Middle frontal gyrus (tissue), 1 donor: Measurements from ENCODE around the gene CFAP97.
"Not testable (repeated sequence)": the region's sequence is repeated elsewhere in the genome, so short reads cannot be mapped to it uniquely, and the experiment has no call there.

ENCODE experiments used
- DNase-seq: peaks from one replicate; pipeline ENCODE4 v3.0.0-alpha.2; 2015; ENCODE audit warnings: low spot score; ENCODE audit errors: extremely low spot score

The CFAP97 gene

DNA sequence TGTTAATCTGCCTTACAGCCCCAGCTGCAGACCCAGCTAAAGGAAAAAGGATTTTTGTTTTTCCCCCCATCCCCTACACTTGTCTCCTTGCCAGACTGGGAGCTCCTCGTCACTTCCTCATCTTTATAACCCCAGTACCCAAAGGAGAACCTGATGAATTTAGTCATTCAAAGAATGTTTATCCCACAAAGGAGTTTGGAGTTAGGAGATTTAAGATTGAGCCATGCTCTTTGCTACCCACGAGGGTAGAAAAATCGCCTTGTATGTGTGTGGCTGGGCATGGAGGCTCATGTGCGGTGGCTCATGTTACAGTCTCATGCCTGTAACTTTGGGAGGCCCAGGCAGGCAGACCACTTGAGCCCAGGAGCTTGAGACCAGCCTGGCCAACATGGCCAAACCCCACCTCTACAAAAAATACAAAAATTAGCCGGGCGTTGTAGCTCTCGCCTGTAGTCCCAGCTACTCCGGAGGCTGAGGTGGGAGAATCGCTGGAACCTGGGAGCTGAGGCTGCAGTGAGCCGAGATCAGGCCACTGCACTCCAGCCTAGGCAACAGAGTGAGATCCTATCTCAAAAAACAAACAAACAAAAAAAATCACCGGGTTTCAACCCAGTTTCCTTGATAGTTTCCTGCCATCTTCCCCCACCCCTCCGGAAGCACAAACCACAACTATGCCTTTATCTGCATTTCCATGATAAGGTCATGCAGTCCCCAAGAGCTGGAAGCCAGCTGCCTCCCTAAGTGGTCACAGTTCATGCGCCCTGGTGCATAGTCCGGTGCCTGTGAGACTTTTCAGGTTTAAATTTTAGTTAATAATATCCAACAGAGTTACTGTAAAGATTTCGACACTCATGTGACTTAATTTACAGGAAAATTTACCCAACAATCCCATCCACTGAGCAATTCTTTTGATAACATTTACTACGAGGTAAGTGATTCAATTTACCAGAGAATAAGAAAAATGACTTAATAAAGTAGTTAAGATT is 1.5 kb downstream of the CFAP97 start:
- no peak for DNase-seq

DNA sequence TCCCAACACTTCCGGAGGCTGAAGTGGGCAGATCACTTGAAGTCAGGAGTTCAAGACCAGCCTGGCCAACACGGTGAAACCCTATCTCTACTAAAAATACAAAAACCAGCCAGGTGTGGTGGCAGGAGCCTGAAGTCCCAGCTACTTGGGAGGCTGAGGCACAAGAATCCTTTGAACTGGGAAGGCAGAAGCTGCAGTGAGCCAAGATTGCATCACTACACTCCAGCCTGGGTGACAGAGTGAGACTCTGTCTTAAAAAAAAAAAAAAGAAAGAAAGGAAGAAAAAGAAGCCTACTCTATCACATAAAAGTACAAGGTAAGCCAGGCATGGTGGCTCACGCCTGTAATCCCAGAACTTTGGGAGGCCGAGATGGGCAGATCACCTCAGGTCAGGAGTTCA is 5.6 kb downstream of the CFAP97 start:
- DNase-seq: not testable (repeated sequence)

DNA sequence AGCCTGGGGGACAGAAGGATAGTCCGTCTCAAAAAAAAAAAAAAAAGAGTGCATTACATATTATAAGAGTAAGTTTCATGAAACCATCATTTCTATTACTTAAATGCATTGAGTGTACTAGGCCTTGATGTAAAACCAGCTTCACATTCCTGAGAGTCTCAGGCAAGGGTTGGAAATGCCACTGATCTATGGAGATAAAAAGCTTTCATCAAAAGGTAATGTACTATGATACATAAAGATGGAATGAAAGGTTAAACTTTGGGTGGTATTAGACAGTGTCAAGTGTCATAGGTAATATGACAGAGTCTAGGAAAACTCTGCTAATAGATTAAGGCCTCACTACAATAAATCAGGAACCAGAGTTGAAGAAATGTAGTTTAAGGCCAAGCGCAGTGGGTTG is 7.4 kb downstream of the CFAP97 start:
- DNase-seq: no peak

DNA sequence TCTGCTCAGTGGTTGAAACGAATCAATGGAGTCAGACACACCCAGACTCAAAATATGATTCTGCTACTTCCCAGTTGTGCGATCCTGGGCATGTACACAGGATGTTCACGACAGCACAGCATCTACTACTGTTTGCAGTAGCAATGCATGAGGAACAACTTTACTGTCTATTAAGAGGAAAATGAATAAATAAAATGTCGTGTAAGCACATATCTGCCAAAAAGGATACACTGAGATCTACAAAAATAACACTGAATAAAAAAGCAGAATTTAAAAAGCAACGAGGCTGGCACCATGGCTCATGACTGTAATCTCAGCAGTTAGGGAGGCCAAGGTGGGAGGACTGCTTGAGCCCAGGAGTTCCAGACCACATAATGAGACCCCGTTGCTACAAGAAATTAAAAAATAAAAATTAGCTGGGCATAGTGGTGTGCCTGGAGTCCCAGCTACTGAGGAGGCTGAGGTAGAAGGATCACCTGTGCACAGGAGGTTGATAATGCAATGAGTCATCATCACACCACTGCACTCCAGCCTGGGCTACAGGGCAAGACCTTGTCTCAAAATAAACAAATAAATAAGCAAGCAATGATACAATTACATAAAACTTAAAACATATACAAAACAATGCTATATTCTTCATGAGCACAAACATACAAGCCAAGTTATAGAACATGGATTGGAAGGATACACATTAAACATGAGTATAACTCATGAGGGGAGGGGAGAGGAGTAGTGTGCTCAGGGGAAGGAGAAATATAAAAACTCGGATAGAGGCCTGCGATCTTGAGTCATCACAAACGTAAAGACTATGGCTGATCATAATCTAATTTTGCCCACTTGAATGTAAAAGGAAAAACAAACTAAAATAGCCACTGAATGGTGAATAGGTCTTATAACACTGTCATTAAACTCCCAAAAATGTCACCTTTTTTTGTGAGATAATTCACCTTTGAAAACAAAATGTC is 8.6 kb downstream of the CFAP97 start:
- no peak for DNase-seq

DNA sequence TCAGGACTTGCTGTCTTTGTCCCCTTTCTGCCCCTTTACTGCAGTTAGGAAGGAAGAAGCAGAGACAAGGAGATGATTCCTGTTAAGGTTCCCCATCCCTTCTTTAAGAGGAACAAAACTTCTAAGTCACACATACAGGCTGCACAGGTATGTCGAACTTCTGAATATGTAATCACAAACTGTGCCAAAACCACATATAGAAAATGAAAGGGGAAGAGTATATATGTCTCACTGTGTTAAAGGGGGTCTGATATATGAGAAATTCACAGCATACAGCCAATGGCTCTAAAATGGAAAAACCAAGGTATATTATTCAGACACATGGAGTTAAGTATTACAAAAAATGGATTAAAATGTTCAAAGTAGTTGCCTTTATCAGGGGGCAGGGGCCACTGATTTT is 11.7 kb downstream of the CFAP97 start:
- no peak for DNase-seq

DNA sequence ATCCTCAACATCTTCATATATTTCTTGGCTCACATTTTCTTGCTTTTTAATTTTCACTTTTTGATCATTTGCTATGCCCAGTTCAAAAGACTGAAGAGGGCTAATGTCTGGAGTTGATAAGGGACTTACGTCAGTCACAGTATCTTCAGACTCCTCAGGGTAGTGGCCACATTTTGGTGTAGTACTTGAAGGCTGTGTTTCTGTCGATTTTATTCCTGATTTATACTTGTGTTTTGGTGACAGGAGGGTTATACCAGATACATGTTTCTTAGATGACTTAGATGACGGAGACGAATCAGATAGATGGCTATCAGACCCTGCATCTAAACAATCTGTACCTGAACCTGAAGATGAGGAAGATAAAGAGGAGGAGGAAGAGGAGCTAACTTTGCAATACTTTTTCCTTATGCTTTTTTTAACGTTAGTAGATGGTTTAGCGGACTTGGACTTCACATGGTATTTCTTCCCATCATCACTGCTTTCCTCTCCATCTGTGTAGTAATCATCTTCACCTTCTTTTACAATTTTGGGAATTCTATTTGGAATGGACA is 13.4 kb downstream of the CFAP97 start:
- no peak for DNase-seq

DNA sequence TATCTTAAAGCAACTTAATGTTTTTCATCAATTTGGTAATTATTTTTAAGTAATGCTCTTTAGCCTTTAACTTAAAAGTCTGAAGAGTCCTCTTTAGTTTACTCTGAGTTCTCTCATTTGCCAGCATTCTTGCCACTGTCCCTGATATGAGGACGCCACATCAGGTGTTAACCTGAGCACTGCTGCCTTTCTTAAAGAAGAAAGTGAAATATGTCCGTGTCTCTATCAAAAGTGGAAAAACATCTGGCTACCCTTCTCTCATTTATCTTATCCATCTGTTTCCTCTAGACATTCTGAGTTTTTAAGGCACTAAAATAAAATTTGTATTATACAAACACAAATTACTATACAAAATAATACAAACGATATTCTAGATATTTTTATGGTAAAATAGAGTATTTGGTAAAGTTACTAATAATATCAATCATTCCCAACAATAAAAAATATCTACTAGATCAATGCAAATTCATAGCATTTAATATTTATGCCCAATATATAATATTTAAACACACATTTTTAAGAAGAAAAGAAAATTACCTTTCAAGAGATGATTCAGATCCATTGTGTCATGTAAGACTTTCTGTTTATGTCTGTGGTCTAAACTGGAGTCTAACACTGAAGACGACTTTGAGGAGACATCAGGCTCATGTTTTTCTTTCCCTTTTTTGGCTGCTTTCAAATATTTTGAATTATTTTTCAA is 14.0 kb downstream of the CFAP97 start:
- no peak for DNase-seq

DNA sequence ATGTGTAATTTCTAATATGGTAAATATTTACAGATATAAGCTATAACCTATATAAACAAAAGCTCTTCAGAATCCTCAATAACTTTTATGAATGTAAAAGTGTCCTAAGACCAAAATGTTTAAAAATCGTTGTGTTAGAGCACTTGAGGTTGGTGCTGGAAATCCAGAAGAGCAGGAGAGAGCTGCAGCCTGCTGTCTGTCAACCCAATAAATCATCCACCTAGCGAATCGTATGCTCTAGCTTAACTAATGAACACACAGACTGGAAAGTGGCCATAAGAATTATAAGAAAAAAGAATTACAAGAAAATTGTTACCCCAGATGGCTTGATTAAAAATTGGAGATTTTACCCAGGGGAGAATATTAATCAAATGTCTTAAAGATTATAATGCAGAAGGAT is 17.0 kb downstream of the CFAP97 start:
- no peak for DNase-seq

DNA sequence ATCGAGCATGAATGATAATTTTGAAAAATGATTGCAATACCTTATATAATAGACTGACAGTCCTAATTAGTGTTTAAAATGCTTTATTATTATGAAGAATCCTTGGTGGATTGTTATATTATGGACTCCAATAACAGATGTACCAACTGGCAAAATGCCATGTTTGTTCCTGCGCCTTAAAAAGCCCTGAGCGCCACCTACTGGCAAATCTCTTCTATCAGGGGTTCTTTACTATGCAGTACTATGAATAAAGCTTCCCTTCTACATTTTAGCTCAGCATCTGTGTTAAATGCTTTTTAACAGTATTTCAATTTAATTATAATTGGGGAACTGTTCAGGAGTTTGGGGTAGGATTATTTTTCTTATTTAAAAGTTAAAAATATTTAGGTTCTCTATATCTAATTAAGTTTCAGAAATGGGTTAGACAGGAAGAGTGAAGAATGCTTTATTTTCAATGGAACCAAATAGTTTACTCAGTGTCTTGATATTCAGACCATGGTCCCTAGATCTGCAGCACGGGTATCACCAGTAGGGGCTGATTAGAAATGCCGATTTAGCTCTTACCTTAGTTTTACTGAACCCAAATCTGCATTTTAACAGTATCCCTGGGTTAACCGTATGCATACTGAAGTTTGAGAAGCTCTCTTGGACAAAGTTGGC is 20.0 kb downstream of the CFAP97 start:
- peak; percentile 80 for DNase-seq

DNA sequence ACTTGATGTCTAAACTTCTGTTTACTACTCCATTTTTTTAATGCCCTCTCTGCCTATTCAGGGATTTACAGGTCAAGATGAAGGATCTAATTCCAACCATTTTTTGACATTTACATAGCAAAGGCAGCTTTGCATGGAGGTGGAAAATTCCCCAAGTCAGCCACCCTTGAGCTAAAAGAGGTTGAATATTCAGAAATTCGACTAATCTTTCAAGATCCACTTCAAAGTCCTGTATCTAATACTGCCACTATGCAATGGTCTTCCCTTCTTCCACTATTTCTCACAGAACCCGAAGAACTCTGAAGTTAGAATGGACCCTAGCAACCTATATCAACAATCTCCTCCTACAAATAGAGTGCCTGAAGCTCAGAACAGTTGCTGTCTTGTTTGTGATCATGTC is 21.6 kb downstream of the CFAP97 start:
- no peak for DNase-seq

DNA sequence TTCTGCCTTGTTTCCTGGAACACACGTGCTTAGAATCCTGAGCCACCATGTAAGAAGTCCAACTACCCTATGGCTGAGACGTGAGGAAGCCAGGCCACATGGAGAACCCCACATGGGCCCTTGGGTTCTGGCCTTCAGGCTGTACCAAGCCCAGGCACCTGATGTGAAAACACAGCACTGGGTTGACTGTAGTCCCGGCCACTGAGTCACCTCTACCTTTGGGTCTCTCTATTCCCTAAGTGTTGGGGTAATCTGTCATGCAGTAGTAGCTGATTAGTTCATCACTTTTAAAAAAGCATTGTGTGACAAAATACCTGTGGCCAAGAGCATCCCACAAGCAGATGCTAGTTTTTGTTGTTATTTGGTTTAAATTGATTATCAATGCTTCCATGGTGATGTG is 24.3 kb downstream of the CFAP97 start:
- no peak for DNase-seq

DNA sequence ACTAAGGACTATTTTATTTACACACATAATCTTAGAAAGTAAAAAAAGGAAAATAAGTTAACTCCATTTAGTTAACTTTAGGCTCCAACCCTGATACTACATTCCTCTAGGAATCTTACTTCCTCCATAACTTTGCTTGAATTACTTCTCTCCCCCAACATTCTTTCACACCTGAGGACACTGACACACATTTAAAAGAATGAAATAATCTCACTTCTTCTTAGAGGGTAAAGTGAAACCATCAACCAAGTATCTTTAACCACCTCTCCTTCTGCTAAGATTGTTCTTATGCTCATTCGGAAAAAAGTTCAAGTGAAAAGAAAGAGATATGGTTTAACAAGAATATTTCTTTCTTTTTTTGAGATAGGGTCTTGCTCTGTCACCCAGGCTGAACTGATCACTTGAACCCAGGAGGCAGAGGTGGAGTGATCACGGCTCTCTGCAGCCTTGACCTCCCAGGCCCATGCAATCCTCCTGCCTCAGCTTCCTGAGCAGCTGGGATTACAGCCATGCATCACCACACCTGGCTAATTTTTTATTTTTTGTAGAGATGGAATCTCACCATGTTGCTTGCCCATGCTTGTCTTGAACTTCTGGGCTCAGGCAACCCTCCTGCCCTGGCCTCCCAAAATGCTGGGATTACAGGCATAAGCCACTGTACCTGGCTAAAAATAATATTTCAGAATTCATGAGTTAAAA is 32.3 kb downstream of the CFAP97 start:
- no peak for DNase-seq

DNA sequence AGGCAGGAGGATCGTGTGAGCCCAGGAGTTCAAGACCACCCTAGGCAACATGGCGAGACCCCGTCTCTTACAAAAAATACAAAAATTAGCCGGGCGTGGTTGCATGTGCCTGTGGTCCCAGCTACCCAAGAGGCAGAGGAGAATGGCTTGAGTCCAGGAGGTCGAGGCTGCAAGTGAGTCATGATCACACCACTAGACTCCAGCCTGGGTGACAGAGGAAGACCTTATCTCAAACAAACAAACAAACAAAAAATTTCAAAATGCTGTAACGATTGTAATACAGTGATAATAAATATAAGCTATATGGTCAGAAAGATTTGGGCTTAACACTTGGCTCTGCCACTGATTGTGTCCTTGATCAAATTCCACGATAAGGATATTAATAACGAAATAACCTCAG is 36.6 kb downstream of the CFAP97 start:
- DNase-seq: no peak

DNA sequence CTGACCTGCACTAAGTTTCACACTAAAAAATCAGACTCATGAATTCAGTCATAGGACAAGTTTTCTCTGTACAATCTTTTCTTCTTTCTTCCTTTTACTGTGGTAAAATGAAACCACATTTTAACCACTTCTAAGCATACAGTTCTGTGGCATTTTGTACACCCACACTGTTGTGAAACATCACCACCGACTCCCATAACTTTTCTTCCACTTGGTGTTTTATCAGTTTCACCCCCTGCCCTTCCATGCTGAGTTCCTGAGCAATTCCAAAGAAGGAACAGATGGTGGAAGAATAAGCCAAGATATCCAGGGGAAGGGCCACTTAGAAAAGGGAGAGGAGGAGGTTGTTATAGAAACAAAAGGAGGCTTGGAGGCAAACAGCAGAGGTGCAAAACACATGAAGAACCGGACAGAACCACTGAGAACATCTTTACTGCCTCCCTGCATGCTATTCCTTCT is 38.2 kb downstream of the CFAP97 start:
- no peak for DNase-seq

DNA sequence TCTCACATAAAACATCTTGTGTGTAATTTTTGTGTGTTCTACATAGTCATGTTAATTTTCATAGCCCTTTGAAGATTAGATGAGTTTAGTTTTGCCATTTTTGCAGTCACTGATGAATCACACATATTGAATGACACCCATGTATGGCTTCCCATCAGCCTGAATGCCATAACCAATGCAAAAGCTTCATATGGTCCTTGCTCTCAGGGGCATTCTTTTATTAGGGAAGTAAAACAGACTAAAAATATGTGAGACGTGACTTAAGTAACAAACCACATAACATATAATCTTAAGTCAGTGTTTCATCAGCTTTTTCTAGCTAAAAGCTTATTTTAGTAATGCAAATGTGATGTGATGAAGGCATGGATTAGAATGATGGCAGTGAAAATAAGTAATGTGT is 52.5 kb downstream of the CFAP97 start:
- DNase-seq: no peak

DNA sequence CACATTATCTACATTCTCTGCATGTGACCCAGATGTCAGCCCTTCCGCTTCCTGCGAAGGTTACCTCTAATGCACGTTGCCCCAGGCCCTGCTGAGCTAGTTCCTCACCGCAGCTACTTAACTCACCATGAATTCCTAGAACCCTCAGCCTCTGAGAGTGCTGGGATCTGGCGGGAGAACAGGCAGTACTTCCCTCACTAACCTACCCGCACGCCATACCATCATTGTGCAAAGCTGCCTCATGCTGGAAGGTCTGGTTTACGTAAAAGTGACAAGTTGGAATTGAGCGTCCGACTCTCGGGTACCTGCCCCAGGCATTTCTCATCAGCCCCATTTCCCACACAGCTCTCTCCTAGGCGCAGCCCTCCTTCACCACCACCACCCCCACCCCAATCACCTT is 54.4 kb downstream of the CFAP97 start:
- no peak for DNase-seq

DNA sequence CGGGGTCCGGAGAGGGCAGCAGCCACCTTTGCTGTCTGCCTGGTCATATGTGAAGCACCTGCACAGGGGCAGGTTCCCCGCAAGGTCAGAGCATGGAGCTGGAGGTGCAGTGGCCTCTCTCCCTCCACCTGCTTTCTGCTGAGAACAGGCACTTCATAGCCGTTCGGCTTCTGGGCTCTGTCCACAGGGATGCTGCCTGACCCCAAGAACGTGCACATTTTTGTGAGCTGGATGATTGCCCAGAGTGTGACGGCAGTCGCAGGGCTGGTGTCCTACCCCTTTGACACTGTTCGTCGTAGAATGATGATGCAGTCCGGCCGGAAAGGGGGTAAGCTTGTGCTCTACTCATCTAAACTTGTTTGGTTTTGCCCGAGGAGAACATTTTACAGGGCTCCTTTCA is 58.2 kb downstream of the CFAP97 start:
- no peak for DNase-seq

DNA sequence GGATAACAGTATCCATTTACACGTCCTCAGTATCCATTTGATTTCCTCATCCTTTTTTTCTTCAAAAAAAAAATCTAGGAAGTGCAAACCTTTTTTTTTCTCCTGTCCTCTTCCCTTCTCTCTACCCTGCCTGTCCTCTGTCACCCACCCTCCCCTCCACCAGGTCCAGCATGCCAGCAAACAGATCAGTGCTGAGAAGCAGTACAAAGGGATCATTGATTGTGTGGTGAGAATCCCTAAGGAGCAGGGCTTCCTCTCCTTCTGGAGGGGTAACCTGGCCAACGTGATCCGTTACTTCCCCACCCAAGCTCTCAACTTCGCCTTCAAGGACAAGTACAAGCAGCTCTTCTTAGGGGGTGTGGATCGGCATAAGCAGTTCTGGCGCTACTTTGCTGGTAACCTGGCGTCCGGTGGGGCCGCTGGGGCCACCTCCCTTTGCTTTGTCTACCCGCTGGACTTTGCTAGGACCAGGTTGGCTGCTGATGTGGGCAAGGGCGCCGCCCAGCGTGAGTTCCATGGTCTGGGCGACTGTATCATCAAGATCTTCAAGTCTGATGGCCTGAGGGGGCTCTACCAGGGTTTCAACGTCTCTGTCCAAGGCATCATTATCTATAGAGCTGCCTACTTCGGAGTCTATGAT is 59.1 kb downstream of the CFAP97 start:
- no peak for DNase-seq

DNA sequence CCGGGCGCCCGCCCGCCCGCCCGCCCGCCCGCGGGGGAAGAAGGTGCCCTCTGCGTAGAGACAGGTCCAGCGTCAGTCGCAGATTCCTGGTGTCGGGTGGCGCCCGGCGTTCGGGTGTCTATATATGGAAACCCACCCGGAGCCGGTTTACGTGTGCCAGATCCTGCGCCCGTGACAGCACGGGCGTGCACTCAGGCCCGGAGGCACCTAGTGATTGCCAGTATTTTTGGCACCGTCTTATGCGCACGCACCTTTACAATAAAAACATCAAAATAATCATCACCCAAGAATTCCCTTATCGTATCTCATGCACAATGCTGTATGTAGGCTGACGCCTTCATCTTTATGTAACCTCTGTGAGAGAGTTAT is 60.2 kb downstream of the CFAP97 start:
- no peak for DNase-seq
